Skeletal muscle cell (primary cell): Measurements from ENCODE around the gene PDE1C.

Experiments used
- DNase-seq: peaks from one replicate; pipeline ENCODE4 v3.0.0-alpha.2; 2010; ENCODE audit warnings: low read depth
- H3K4me3 ChIP-seq: 2 replicates; pipeline ENCODE4 v1.5.1; 2011; ENCODE audit warnings: low read depth, mild to moderate bottlenecking, control low read depth, low read length, moderate library complexity

PDE1C gene

DNA sequence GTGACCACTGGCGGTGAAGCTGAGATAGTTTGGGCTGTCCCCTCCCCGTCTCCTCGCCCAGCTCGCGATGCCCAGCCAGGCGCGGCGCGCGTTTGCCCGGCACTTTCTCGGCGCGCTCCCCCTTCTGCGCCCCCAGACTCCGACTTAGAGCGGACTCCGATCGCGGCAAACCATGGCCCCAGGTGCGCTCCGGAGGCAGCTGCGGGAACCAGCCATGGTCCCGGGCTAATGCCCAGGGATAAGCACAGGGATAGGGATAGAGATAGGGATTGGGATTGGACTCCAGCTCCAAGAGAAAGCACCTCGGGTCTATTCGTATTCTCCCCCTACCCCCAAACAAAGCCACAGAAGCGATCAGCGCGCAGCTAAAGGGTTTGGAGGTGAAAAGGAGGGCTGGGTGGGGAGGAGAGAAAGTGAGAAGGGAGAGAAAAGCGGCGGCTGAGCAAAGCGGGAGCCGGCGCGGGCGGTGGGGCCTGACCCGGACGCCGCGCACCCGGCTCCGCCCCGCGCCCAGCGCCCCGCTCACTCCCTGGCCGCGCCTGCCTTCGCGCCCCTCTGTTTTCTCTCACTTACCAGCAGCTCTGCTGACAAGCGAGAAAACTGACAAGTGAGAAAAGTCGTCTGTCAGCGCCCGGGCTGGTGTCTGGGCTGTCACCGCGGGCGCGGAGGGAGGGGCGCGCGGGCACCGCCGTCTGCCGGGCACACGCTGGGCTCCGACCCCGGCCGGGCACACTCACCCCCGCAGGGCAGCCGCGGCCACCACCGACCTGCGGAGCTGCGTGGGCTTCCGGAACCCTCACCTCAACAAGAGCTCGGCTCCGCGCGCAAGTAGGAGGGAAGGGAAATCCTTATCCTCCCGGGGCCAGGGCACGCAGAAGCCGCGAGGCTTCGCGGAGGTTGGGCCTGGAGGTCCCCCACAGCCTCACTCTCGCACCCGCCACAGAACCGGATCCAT is at the start of gene PDE1C:
TSS of gene PDE1C (minus strand) at position 2 of the 955 bp plus-strand sequence.
- no peak for DNase-seq
- H3K4me3 ChIP-seq: peak within 1 kb of the TSS; percentile 76

DNA sequence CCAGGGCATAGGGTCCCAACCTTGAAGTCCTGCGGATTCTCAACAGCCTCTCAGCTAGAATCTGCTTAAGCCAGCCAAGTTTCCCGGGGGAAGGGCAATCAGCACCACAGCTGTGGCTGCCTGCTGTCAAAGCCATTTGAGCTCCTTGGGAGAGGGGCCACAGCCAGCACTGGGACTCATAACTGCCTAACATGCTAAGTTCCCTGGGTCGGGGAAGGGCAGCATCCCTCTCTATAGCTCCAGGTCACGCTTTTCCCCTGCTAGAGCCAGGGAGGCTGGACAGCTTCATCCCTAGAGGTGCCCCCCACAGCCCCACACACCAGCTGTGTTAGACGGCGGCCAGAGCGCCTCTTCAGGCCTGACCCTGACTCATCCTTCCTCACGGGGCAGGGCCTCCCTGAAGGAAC is 49.6 kb upstream of the PDE1C start:
- DNase-seq: no peak
- no peak overlapping the region for H3K4me3 ChIP-seq

DNA sequence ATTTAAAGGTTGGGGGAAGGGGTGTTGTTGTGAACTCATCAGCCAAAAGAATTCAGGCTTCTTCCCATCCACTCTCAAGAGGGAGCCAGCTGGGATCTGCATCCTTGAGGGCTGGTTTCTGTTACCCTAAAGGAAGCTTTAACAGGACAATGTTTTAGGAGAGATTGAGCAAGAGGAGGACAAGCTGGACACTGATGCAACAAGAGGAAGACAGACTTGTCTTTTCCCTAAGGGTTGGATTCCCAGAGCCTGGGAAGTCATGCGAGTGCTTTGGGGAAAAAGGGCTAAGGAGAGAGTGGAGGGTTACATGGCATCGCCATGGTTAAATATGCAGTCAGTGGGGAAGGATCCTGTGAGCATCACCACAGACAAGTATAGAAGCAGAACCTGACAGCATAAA is 47.6 kb upstream of the PDE1C start:
- no peak for DNase-seq
- H3K4me3 ChIP-seq: no peak overlapping the region

DNA sequence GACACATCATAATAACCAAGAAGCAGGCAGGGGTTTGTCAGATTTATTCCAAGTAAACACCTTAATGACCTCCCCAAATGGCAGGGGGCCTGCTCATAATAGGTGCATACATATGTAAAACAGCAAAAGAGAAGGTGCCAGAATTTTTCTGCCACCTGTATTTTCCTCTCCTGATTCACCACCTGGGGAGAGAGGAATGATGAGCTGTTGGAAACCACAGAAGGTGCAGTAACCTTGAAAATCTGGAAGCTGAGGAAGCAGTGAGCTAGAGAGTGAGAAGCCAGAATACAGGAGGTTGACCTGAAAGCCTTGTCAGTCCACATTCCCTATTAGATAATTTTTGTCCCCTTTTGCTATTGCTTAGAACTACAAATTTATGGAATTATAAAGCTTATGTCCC is 46.2 kb upstream of the PDE1C start:
- DNase-seq: no peak
- no peak overlapping the region for H3K4me3 ChIP-seq

DNA sequence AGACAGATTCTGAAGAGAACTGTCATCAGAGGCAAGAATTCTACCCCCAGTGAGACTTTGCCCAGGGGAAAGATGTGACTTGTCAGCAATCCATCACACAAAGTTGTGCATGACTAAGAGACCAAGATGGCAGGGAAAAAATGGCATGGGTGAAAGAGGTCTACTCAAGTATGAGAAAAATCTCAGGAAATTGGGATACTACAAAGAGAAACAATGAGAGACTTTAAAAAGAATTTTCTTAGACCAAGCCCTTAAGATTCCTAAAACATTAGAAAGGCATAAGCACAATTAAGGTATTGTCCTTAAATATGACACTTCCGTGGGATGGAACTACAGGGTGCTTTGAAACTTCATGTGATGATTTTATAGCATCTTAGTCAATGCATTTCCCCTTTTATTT is 45.6 kb upstream of the PDE1C start:
- DNase-seq: no peak

DNA sequence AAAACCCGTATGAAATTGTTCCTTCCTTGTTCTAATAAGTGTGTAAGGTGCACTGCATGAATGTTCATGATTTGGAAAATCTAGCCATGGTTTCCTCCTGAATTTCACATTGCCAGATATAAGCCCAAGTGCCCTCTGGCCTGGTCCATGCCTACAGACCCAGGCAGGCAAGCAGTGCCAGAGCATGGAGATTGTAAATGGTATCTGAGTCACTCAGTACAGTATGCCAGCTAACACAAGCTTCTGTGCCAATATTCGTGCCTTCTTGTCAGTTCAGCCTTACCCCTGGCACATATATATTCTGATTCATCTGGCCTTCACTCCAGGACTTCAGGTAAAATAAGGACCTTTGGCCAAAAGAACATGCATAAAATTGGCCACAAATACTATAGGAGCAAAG is 38.4 kb upstream of the PDE1C start:
- no peak overlapping the region for H3K4me3 ChIP-seq
- DNase-seq: no peak

More for the DNA sequence above, 45.6 kb upstream of the PDE1C start:
- no peak overlapping the region for H3K4me3 ChIP-seq

DNA sequence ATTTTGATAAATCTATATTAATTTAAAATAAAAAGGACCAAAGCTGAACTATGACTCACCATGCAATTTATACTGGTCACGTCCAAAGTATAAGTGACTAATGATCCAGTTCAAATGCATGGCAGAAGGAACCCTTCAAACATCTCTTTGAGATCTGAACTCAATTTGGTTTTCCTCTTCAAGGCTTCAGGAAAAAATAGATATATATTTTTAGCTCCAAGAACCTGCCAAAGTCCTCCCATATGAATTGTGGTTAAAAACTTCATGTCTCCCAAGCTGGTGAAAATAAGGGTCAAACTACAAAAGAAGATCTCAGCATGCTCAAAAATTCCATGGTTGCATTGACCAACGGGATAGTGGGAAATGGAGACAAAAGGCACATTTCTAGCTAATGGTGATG is 34.6 kb upstream of the PDE1C start:
- H3K4me3 ChIP-seq: no peak overlapping the region
- no peak for DNase-seq

DNA sequence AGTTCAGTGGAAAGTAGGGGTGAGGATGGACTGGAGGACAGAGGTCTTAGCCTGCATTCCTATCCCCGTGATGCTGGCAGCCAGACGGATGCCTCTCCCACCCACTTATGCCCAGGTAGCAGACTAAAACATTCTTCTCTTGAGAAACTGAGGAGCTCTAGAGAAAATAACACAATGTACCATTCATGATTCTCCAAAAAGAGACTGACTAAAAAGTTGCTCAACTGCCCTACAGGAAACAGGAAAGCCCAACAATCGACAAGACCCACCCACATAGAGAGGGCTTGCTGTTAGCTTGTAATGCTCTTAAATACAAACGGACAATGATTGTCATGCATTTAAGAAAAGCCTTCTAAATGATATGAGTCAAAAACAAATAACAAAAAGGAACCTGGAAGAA is 33.2 kb upstream of the PDE1C start:
- no peak overlapping the region for H3K4me3 ChIP-seq
- no peak for DNase-seq

DNA sequence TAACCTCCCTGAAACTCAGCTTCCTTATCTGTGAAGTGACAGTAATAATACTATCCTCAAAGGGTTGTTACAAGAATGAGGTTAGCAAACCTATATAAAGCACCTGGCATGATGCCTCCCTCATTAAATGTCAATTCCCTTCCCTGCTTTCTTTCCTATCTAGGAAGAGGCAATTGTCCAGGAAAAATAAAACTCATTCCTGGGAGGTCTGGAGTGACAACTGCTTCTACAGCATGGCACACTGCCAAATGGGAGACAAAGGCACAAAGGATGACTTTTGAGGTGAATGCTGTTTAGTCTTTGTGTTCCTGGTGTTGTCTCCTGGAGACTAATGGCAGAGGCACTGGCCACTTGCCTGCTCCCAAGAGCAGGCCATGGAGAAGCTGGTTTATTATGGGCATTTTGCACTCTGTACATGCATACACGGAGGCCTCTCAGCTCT is 32.2 kb upstream of the PDE1C start:
- no peak for DNase-seq

DNA sequence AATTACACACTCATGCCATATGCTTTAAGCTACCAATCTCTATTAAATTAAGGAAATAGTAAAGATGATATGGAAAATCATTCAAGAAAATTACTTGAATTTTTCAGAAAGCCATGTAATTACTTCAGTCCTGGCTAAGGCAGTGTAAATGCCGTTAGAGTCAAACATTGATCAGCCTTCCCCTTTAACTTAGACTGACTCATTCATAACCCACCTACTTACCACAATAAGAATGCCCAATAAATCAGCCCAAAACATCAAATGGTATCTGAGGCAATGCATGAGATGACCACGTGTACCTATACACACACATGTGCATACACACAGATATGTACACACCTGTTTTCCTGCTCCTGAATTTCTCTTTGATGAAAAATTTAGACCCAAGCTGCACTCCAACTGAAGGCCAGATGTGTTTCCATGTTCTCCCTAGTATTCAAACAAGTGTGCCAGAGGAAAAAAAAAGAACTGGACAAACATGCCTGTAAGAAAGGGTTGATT is 30.2 kb upstream of the PDE1C start:
- DNase-seq: no peak

More for the DNA sequence above, 32.2 kb upstream of the PDE1C start:
- no peak overlapping the region for H3K4me3 ChIP-seq

DNA sequence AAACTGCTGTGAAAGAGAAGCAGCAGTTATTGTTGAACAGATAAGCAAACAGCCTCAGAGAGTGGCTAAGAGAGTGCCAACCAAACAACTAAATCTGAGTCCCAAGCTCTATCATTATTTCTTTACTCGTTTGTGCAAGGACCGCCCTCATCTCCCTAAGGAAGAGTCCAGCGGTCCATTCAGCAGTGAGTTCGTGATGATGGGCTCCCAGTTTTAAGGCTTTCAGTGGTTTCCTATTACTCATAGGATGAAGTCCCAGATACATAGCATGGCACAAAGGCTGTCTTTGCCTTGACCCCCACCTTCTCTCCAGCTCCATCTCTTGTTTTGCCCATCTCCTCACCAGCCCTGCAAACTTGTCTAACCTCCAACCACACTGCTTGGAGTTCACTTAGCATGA is 24.3 kb upstream of the PDE1C start:
- no peak overlapping the region for H3K4me3 ChIP-seq
- DNase-seq: no peak

More for the DNA sequence above, 30.2 kb upstream of the PDE1C start:
- H3K4me3 ChIP-seq: no peak overlapping the region

DNA sequence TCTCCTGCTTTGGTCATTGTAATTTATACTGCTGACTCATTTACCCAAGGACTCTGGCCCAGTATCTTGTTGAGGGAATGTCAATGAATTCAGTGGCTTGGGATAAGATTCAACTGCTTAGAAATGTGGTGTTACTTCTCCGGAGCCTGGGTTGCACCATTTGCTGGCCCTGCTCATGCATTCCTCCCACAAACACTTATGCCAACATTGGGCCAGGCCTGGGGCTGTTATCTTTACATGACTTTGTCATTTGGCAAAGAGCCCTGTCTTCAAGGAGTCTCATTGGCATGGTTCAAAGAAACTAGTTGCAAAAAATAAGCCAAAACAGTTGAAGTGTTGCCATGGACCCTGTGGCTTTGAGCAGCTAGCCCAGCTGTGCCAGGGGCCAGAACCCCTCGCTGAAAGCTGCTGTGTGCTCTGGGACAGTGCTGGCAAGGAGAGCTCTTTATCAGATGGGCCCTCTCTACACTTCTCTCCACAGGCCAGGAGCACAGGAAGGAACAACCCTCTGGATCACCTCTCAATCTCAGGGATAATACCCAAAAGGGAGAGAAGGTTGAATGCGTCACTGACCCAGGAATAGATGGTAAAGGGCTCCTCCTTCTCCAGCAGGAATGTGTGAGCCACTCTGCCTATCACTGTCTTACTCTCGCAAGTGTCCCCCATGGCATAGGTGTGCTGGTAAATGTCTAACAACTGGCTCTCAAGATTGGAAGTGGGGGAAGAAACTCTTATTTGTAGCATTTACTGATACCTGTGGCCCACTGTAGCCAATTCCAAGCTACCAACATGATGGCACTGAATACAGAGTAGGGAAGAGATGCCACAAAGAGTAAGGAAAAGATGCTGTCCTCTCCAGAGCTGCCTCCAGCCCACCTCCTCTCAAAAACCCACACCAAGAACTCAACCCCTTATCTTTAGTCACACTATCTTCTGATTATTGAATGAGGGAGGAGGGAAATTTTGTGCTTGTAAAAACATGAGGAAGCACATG is 23.5 kb upstream of the PDE1C start:
- no peak overlapping the region for H3K4me3 ChIP-seq
- peak; percentile 86 for DNase-seq

DNA sequence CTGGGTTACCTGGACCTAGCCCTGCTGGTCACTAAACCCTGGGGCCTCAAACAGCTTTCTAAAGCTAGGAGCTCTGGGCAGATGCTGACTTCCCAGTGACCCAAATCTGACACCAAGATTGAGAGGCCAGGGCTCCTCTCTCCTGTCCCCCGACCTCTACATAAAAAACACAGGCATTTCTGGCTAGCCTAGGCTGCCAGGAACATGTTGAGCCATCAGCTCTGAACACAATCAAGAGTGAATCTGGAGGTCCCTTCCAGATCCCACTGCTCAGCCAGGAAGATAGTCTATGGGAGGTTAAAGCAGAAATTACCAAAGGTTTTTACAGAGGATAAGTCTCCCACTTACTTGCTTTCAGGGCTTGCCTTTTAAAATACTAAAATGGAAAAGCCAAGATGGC is 22.1 kb upstream of the PDE1C start:
- H3K4me3 ChIP-seq: no peak overlapping the region
- no peak for DNase-seq

DNA sequence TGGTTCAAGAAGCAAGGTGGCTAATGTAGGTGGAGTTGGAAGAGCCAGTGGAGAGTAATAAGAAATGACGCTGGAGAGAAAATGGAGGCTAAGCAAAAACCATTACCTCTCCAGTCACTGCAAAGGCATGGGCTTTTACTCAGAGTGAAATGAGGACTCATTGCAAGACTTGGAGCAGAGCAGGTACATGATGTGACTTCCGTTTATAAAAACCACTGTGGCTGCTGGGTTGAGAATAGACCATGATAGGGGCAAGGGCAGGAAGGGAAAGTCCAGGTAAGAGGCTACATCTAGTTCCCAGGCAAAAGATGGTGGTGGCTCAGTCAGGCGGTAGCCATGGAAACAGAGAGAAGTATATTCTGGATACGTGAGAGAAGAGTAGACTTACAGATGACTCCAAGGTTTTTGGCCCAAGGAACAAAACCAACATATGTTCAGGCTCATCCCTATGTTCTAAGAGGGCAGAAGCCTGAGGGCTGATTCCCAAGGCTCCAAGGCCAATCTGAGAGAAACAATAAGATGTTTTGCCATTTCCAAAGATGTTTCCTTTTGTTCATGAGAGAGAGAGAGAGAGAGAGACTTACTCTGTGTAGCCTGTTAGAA is 21.5 kb upstream of the PDE1C start:
- H3K4me3 ChIP-seq: no peak overlapping the region

DNA sequence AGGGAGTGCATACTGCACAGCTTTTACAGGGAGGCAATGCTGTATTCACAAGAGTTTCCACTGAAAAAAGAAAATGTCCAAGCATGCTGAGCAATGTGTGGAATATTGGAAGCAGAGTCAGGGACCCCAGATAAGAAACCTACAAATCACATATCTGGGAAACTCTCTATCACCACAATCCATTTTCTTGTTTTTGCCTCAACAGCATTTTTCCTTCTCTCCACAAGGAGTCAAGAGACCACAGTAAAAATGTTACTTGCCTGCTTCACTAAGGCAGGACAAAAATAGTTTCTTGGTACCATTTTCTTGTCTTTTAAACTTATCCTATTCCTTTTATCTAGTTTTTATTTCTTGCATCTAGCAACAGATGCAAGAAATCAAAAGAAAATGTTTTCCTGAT is 19.5 kb upstream of the PDE1C start:
- no peak for DNase-seq
- H3K4me3 ChIP-seq: no peak overlapping the region

More for the DNA sequence above, 21.5 kb upstream of the PDE1C start:
- no peak for DNase-seq

DNA sequence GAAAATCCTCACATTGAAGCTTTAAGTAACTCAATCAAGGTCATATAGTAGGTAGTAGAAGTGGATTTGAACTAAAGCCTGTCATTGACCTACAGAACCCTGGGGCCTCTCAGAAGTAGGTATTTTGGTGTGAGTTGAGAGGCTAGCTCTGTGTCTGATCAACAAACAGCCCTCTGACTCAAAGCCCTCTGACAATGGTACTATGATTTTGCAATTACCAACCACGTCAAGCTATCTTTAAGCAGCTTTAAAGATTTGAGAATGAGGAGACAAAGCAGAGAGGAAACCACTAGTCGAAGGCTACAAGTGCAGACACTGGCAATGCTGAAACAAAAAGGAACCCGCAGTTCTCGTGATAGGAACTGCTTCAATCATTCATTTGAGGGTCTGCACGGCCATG is 19.0 kb upstream of the PDE1C start:
- no peak for DNase-seq
- H3K4me3 ChIP-seq: no peak overlapping the region

DNA sequence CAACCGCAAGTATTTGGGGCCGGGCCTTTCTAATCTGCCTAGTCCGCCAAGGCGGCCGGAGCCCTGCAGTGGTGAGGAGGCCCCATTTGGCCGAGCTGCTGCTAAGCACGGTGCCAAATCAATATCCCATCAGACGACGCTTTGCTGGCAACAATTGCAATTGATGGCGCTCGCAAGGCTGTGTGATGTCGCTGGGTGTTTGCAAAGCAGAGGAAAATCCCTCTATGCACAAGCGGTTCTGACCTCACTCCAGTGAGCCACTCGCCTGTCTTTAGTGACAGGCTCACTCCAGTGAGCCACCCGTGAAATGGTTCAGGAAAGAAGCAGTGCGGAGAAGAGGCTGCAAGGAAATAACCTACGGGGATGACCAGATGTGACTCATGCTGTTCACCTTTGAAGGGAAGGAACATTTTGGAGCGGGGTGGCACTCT is 18.3 kb upstream of the PDE1C start:
- no peak overlapping the region for H3K4me3 ChIP-seq
- DNase-seq: no peak

DNA sequence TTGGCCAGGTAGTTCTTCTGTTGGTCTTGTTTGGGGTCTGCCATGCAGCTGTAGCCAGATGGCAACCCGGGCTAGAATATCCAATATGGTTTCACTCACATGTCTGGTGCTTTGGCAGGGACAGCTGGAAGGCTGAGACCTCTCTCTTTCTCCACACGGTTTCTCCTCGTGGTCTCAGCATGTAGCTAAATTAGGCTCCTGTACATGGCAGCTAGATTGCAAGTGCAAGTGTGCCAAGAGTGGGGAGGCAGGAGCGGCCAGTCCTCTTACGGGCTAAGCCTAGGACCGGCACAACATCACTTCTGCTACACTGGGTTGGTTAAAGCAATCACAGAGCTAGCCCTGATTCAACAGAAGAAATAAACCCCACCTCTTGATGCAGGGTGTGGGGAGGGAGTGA is 9.3 kb upstream of the PDE1C start:
- DNase-seq: no peak
- no peak overlapping the region for H3K4me3 ChIP-seq

DNA sequence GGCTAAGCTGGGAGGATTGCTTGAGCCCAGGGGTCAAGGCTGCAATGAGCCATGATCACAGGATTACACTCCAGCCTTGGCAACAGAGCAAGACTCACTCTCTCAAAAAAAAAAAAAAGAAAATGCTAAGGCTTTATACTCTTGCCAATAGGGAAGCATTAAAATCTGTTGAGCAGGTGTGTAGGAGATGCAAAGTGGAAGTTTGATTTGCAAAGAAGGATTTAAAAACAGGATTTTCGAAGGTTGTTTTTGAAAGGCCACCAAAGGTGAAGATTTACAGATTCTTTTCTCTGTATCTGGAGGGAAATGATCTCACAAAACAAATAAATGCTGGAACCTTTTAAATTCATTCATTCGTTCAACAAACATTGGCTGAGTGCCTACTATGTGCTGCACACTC is 8.6 kb upstream of the PDE1C start:
- no peak overlapping the region for H3K4me3 ChIP-seq
- DNase-seq: no peak
